Measurements from ENCODE around the gene MET.
"Not testable (repeated sequence)": the region's sequence is repeated elsewhere in the genome, so short reads cannot be mapped to it uniquely, and the experiment has no call there.

MET gene

GRCh38 chr7:116671681-116672595 lies at the start of gene MET:
TSS of gene MET (plus strand) at chr7:116672196. CDS start at chr7:116699085, 26,889 bp downstream.
- no peak for DNase-seq (ENCODE audit: low spot score)

- DNase-seq (ENCODE audit: low spot score) = no peak
Measured at GRCh38 chr7:116626886-116627285, 45.1 kb upstream of the MET start.

GRCh38 chr7:116629051-116629463 lies 42.9 kb upstream of the MET start:
- DNase-seq (ENCODE audit: low spot score) = no peak

- no peak for DNase-seq (ENCODE audit: low spot score)
Measured at GRCh38 chr7:116630357-116630756, 41.6 kb upstream of the MET start.

GRCh38 chr7:116630932-116631671 lies 40.9 kb upstream of the MET start:
- no peak for DNase-seq (ENCODE audit: low spot score)

GRCh38 chr7:116631676-116632075 lies 40.3 kb upstream of the MET start:
- DNase-seq (ENCODE audit: low spot score) = no peak

- DNase-seq (ENCODE audit: low spot score) = no peak
Measured at GRCh38 chr7:116632384-116632783, 39.6 kb upstream of the MET start.

GRCh38 chr7:116633131-116633988 lies 38.6 kb upstream of the MET start:
- no peak for DNase-seq (ENCODE audit: low spot score)

GRCh38 chr7:116636997-116637396 lies 35.0 kb upstream of the MET start:
- DNase-seq (ENCODE audit: low spot score) = no peak

GRCh38 chr7:116638592-116638991 lies 33.4 kb upstream of the MET start:
- DNase-seq (ENCODE audit: low spot score) = not testable (repeated sequence)

GRCh38 chr7:116641551-116642153 lies 30.3 kb upstream of the MET start:
- no peak for DNase-seq (ENCODE audit: low spot score)

- DNase-seq (ENCODE audit: low spot score) = not testable (repeated sequence)
Measured at GRCh38 chr7:116643148-116643547, 28.8 kb upstream of the MET start.

GRCh38 chr7:116644628-116645027 lies 27.4 kb upstream of the MET start:
- DNase-seq (ENCODE audit: low spot score) = no peak

GRCh38 chr7:116647290-116647689 lies 24.7 kb upstream of the MET start:
- DNase-seq (ENCODE audit: low spot score) = no peak

GRCh38 chr7:116647861-116648260 lies 24.1 kb upstream of the MET start:
- DNase-seq (ENCODE audit: low spot score) = no peak

GRCh38 chr7:116650436-116650835 lies 21.6 kb upstream of the MET start:
- DNase-seq (ENCODE audit: low spot score) = no peak

GRCh38 chr7:116652793-116653192 lies 19.2 kb upstream of the MET start:
- no peak for DNase-seq (ENCODE audit: low spot score)

- no peak for DNase-seq (ENCODE audit: low spot score)
Measured at GRCh38 chr7:116653204-116653603, 18.8 kb upstream of the MET start.

GRCh38 chr7:116653646-116654045 lies 18.4 kb upstream of the MET start:
- DNase-seq (ENCODE audit: low spot score) = no peak

GRCh38 chr7:116659248-116659647 lies 12.7 kb upstream of the MET start:
- not testable (repeated sequence) for DNase-seq (ENCODE audit: low spot score)

GRCh38 chr7:116661865-116662264 lies 10.1 kb upstream of the MET start:
- no peak for DNase-seq (ENCODE audit: low spot score)

GRCh38 chr7:116663744-116664143 lies 8.3 kb upstream of the MET start:
- no peak for DNase-seq (ENCODE audit: low spot score)

Data from hematopoietic multipotent progenitor cell treated with erythropoietin and hydrocortisone succinate and interleukin-3 and kit ligand, for 17 days (in vitro differentiated cells).